NCI-H2227 (cell line): ENCODE measurements around the gene ATP2B3.

Source experiments
- DNase-seq: peaks from one replicate; lab custom pipeline; 2025; ENCODE audit not compliant: unreplicated experiment; lab: John Stamatoyannopoulos, UW

The ATP2B3 gene

GRCh38 chrX:153631907-153632594, 114.6 kb downstream of the ATP2B3 start:
- DNase-seq, result no peak
